Activated CD8-positive, alpha-beta memory T cell treated with anti-CD3 and anti-CD28 coated beads, Interleukin-2, amount 50 U/mL, for 1 hour (primary cell): Measurements from ENCODE around the gene ERN2.
"Not testable (repeated sequence)": the region's sequence is repeated elsewhere in the genome, so short reads cannot be mapped to it uniquely, and the experiment has no call there.

Source experiments
- DNase-seq: peaks from one replicate; pipeline ENCODE4 v3.0.0-alpha.2; 2020; ENCODE audit errors: extremely low read depth

ERN2 gene

GRCh38 chr16:23712976-23713375 is at the start of gene ERN2:
Gene ERN2, minus strand, starts transcription at chr16:23713222. Its CDS starts 35 bp downstream, at chr16:23713187.
- DNase-seq, result no peak

GRCh38 chr16:23757937-23758619 is 45.1 kb upstream of the ERN2 start:
- DNase-seq, result no peak

DNA sequence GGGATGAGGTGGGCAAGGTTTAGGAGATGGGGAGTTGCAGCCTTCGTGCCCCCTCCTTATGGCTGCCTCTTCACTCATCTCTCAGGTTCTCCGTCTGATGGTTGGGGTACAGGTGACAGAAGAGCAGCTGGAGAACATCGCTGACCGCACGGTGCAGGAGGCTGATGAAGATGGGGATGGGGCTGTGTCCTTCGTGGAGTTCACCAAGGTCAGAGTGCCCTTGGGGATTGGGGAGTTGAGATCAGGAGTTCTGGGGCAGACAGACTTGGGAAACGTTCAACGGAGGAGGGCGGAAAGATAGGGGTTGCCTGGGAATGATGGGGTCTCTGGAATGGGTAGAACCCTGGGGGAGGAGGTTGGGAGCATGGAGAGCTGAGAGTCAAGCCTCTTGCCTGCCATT is 44.1 kb upstream of the ERN2 start:
- DNase-seq, result no peak

GRCh38 chr16:23755484-23755809 is 42.4 kb upstream of the ERN2 start:
- no peak for DNase-seq

GRCh38 chr16:23754594-23755483 is 41.8 kb upstream of the ERN2 start, which contains the start of gene CHP2:
Gene CHP2, plus strand, starts transcription at chr16:23755026. Its CDS starts 24 bp downstream, at chr16:23755050.
- no peak for DNase-seq

DNA sequence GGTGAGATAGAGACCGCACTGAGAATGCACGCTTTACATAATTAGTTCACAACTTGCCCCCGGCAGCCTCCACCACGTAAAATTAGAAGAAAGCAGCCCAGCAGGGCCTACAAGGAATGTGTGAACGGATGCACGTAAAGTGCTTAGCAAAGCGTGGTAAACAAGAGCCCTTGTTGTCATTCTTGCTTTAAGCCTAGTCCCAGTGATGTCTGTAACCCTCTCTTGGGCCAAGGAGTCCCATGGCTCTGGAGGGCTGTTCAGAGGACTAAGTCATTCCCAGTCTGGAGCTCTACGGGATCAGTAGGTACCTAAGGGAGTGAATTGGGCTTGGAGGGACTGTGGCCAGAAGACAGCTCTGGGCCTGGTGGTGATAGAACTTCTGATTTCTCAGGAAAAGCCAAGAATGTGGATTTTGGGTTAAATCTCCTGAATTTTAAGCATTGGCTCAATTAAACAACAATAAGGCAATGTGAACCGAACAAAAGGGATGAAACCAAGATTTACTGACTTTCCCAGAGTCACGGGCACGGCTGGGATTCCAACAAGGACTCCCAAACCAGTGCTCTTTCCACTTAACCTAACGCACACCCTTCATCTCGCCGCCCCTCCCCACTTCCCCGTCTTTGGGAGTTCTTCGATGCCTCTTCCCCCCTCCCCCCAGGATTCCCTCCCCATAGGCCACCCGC is 41.0 kb upstream of the ERN2 start:
- DNase-seq, result no peak

GRCh38 chr16:23751053-23751452 is 38.0 kb upstream of the ERN2 start:
- DNase-seq, result not testable (repeated sequence)

DNA sequence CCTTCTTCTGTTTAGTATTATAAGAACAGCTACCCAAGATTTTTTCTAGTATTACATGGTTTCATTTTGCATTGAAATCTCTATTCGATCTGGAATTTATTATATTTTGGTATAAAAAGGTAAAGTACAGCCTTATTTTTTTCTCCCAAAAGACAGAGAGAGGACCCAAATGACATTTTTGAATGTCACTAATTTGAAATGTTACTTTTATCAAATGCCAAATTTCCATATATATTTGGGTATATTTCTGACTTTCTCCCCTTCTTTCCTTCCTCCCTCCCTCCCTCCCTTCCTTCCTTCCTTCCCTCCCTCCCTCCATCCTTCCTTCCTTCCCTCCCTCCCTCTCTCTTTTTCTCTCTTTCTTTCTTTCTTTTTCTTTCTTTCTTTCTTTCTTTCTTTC is 35.6 kb upstream of the ERN2 start:
- no peak for DNase-seq

GRCh38 chr16:23745263-23745662 is 32.2 kb upstream of the ERN2 start:
- DNase-seq, result no peak

- DNase-seq, result no peak
Observed at GRCh38 chr16:23742766-23743165, 29.7 kb upstream of the ERN2 start.

GRCh38 chr16:23741675-23742303 is 28.8 kb upstream of the ERN2 start:
- DNase-seq, result no peak

GRCh38 chr16:23739516-23739915 is 26.5 kb upstream of the ERN2 start:
- DNase-seq, result no peak

DNA sequence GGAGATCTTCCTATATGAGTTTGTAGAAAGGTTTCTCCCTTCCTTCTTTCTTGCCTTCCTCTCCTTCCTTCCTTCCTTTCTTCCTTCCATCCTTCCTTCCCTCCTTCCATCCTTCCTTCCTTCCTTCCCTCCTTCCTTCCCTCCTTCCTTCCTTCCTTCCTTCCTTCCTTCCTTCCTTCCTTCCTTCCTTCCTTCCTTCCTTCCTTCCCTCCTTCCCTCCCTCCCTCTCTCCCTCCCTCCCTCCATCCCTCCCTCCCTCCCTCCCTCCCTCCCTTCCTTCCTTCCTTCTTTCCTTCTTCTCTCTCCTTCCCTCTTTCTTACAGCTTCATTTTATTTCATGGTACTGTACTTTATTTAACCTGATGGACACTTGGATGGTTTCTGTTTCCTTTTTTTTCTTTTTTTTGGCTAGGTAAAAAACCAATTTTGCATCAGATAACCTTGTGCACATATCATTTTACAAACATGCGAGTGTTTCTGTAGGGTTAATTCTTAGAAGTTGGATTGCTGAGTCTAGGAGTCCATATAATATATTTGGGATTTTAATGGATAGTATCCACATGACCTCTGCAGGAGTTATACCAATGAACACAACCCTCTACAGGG is 24.5 kb upstream of the ERN2 start:
- not testable (repeated sequence) for DNase-seq

DNA sequence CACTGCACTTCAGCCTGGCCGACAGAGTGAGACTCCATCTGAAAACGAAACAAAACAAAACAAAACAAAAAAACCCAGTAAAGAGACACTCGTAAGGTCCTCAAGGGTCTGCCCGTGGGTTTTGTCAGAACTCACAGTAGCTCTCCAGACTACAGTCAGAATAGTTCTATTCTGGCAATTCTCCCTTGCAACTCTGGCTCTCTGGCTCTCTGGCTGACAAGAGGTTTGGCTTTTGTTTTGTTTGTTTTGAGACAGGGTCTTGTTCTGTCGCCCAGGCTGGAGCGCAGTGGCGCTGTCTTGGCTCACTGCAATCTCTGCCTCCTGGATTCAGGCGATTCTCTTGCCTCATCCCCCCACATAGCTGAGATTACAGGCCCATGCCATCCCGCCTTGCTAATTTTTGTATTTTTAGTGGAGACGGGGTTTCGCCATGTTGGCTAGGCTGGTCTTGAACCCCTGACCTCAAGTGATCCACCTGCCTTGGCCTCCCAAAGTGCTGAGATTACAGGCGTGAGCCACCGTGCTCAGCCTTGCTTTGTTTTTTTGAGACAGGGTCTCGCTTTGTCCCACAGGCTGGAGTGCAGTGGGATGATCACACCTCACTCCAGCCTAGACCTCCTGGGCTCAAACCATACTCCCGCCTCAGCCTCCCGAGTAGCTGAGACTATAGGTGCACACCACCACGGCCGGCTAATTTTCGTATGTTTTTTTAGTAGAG is 21.3 kb upstream of the ERN2 start:
- DNase-seq, result no peak

DNA sequence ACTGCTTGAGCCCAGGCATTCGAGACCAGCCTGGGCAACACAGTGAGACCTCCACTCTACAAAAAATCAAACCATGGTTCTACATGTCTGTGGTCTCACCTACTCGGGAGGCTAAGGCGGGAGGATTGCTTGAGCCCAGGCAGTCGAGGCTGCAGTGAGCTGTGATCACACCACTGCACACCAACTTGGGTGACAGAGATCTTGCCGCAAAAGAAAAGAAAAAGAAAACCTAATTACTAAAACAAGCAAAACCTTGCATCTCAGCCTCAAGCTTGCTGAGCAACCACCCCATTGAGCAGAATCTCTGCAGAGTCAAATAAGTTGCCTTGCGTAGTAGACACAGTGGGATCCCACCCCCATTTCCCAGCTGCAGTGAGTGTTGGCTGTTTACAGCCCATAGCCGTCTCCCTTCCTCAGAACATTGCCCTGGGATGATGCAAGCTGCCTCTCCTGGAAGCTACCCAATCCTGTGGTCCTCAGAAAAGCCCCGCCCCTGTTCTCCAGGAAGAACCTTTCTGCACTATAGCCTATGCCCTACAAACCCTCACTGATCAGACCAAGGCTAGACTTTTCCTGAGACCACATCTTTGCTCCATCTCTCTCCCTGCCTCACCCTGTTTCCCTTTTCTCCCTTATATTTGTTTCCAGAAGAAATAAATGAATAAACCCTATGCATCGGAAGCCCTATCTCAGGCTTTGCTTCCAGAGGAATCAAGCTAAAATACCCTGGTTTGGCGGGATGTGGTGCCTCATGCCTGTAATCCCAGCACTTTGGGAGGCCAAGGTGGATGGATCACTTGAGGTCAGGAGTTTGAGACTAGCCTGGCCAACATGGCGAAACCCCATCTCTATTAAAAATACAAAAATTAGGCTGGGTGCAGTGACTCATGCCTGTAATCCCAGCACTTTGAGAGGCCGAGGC is 16.7 kb upstream of the ERN2 start:
- DNase-seq, result no peak

- DNase-seq, result no peak
Observed at GRCh38 chr16:23728112-23728477, 15.1 kb upstream of the ERN2 start.

DNA sequence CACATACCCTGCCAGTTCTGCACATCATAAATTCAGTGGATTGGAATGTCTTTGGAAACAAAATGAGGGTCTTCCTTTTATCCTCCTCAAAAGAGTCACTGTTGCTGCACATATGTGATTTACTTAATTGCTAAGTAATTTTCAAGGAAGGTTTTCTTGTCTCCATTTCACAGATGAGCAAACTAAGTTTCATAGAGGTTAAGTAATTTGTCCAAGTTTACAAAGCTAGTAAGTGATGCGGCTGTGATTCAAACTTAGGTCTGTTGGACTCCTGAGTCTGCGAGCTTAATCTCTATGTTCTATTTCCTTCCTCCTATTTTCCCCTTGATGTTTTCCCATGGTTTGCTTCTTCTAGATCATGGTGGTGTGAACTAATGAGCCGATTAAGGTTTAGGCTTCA is 13.7 kb upstream of the ERN2 start:
- DNase-seq, result no peak

- no peak for DNase-seq
Observed at GRCh38 chr16:23724785-23725131, 11.7 kb upstream of the ERN2 start.

GRCh38 chr16:23724096-23724784 is 11.2 kb upstream of the ERN2 start:
- no peak for DNase-seq
